HG03558 (cell line): ENCODE results near the gene WIPF2.
"Not testable (repeated sequence)": the region's sequence is repeated elsewhere in the genome, so short reads cannot be mapped to it uniquely, and the experiment has no call there.

Source experiments
- ATAC-seq: cut with Tn5 transposase; IDR thresholded peaks from one replicate; pipeline ENCODE4 v1.9.1; 2021; ENCODE audit warnings: moderate number of reproducible peaks; ENCODE audit not compliant: unreplicated experiment; ENCODE audit errors: extremely low read depth

WIPF2 gene

GRCh38 chr17:40191237-40192208 is 27.6 kb upstream of the WIPF2 start:
- no peak for ATAC-seq

- ATAC-seq, result no peak
Measured at GRCh38 chr17:40192961-40193360, 26.1 kb upstream of the WIPF2 start.

GRCh38 chr17:40194821-40195220 is 24.3 kb upstream of the WIPF2 start:
- no peak for ATAC-seq

- no peak for ATAC-seq
Measured at GRCh38 chr17:40197550-40197949, 21.6 kb upstream of the WIPF2 start.

GRCh38 chr17:40197965-40198456 is 21.1 kb upstream of the WIPF2 start:
- ATAC-seq, result not testable (repeated sequence)

GRCh38 chr17:40198576-40198975 is 20.5 kb upstream of the WIPF2 start:
- no peak for ATAC-seq

GRCh38 chr17:40203131-40203530 is 16.0 kb upstream of the WIPF2 start:
- ATAC-seq, result no peak

- ATAC-seq, result not testable (repeated sequence)
Measured at GRCh38 chr17:40206193-40206592, 12.9 kb upstream of the WIPF2 start.

GRCh38 chr17:40209404-40210093 is 9.6 kb upstream of the WIPF2 start:
- ATAC-seq, result no peak

- ATAC-seq, result not testable (repeated sequence)
Measured at GRCh38 chr17:40213914-40214313, 5.2 kb upstream of the WIPF2 start.

GRCh38 chr17:40218006-40218739 is 931 bp upstream of the WIPF2 start:
- no peak for ATAC-seq

GRCh38 chr17:40219594-40220338 is 662 bp downstream of the WIPF2 start:
- ATAC-seq, result no peak

- no peak for ATAC-seq
Measured at GRCh38 chr17:40224718-40225550, 5.8 kb downstream of the WIPF2 start.

- ATAC-seq, result not testable (repeated sequence)
Measured at GRCh38 chr17:40229146-40229545, 10.0 kb downstream of the WIPF2 start.

GRCh38 chr17:40230670-40231069 is 11.6 kb downstream of the WIPF2 start:
- no peak for ATAC-seq

GRCh38 chr17:40231928-40232327 is 12.8 kb downstream of the WIPF2 start:
- not testable (repeated sequence) for ATAC-seq

GRCh38 chr17:40241252-40241834 is 22.2 kb downstream of the WIPF2 start:
- ATAC-seq, result no peak

- no peak for ATAC-seq
Measured at GRCh38 chr17:40242774-40243173, 23.7 kb downstream of the WIPF2 start.

GRCh38 chr17:40243761-40244160 is 24.7 kb downstream of the WIPF2 start:
- no peak for ATAC-seq
